BJ (cell line): ENCODE measurements around the gene BCAS3. TPM values are rescaled to one million over a fixed set of nuclear protein-coding genes. Genes with fewer than 3 reads are reported as not detected.

Experiments
- CTCF ChIA-PET: fragments of 350-600 bp; formaldehyde crosslinking; extraction: SDS; loops from one replicate; lab custom pipeline; 2021; ENCODE audit warnings: antibody characterized with exemption, inconsistent platforms; lab: Yijun Ruan, JAX
- POLR2A ChIA-PET: fragments of 300-600 bp; sonication (Branson Sonifier 250); formaldehyde crosslinking; extraction: SDS; loops from one replicate; lab custom pipeline; 2021; ENCODE audit warnings: antibody characterized with exemption; lab: Charles Lee
- DNase-seq: peaks from one replicate; pipeline ENCODE4 v3.0.0-alpha.2; 2011; ENCODE audit warnings: low read depth
- H3K27me3 ChIP-seq: 2 replicates; pipeline ENCODE4 v1.6.0; 2011; ENCODE audit warnings: low read length; ENCODE audit not compliant: control insufficient read depth, insufficient read depth
- H3K36me3 ChIP-seq: 2 replicates; pipeline ENCODE4 v1.5.1; 2011; ENCODE audit warnings: low read length; ENCODE audit not compliant: control insufficient read depth, insufficient read depth
- H3K4me3 ChIP-seq: 2 replicates; pipeline ENCODE4 v1.5.1; 2011; ENCODE audit warnings: low read depth, mild to moderate bottlenecking, control low read depth, low read length
- polyA plus RNA-seq: library from polyadenylated mRNA; depleted of rRNA; stranded (reverse); fragments of >200 nt; gene quantifications from 2 replicates; pipeline ENCODE4 v1.2.3, GENCODE V29; 2011
- TF ChIP-seq, protein P1 (sequence below): IDR thresholded peaks from 2 replicates; pipeline ENCODE4 v1.5.1; 2011; ENCODE audit warnings: low read depth, mild to moderate bottlenecking, control low read depth, inconsistent platforms, low read length, moderate library complexity; ENCODE audit not compliant: insufficient read depth

Gene BCAS3
- polyA plus RNA-seq, 1 experiment, result 19.5 TPM

DNA sequence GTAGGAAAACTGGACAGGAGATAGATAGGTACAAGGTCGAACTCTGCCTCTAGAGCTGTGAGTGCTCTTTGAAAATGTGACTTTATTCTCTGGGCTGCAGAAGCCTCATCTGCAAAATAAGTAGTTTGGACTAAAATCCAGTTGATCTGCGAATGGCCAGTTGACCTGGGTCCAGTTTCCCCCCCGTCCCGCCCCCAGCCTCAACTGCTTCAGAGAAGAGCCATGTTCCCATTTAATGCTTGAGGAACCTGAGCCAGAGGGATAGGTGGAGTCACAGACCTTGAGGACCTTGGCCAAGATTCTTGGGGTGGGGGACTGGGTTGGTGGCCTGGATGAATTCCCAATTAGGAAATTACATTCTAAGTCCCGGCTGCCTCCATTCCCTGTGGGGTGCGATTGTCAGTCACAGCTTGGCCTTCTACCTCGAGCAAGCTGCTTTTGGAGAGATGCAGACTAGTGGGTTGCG, 736.0 kb downstream of the BCAS3 start:
- DNase-seq, result no peak
- peaks cover under 1% of the 10 kb centered on the region for H3K36me3 ChIP-seq
- ChIA-PET POLR2A (no interaction called here), CTCF (interaction anchor here (0.6 to 14.0 kb wide), 16 partner anchors 12 to 442 kb away, joined by 3 to 206 read pairs (median 12); no protein-coding TSS in a partner anchor)
- no peak overlapping the region for H3K4me3 ChIP-seq
- TF ChIP-seq, protein P1, sequence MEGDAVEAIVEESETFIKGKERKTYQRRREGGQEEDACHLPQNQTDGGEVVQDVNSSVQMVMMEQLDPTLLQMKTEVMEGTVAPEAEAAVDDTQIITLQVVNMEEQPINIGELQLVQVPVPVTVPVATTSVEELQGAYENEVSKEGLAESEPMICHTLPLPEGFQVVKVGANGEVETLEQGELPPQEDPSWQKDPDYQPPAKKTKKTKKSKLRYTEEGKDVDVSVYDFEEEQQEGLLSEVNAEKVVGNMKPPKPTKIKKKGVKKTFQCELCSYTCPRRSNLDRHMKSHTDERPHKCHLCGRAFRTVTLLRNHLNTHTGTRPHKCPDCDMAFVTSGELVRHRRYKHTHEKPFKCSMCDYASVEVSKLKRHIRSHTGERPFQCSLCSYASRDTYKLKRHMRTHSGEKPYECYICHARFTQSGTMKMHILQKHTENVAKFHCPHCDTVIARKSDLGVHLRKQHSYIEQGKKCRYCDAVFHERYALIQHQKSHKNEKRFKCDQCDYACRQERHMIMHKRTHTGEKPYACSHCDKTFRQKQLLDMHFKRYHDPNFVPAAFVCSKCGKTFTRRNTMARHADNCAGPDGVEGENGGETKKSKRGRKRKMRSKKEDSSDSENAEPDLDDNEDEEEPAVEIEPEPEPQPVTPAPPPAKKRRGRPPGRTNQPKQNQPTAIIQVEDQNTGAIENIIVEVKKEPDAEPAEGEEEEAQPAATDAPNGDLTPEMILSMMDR, result no peak
- H3K27me3 ChIP-seq, result no peaks in the 10 kb centered on the region

DNA sequence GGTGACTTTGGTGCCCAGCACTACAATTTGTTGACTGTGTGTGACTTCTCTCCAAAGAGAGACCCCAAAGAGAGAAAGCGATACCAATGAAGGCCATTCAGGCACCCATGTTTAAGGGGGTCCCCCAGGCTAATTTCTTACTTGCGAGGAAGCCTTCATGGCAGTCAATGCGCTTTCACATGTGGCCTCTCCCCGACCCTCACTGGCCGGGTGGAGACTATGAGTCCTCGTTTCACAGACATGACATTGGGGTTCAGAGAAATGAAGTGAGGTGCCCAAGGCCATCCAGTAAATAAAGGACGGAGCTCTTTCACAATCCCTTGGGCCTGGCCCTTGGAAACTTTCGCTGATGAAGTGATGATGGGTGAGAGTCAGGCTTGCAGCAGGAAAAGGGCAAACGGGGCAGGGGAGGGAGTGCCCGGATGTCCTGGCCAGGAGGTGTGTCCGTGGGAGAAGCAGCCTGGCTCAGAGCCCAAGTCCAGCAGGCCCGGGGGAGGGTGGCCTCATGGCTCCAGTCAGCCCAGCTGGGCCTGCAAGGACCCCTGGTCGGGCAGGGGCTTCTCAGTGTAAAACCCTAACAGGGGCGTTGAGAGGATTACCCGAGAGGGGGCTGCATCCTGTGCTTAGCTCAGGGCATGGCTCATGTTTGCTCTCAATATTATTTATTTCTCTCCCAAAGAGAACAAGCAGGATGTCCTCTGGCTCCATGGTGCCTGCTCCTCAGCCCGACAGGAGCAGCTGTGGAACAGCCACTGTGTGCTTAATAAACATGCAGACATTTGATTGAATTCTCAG, 736.7 kb downstream of the BCAS3 start:
- TF ChIP-seq, protein P1, result no peak
- POLR2A ChIA-PET, result no interaction called here
- Histone ChIP-seq H3K36me3 (no peaks in the 10 kb centered on the region; the same call in 1 of the 2 replicates), H3K27me3 (no peaks in the 10 kb centered on the region), H3K4me3 (no peak overlapping the region)
- CTCF ChIA-PET, result interaction anchor here (0.6 to 14.0 kb wide), 13 partner anchors 12 to 651 kb away, joined by 3 to 206 read pairs (median 4); no protein-coding TSS in a partner anchor
- no peak for DNase-seq

DNA sequence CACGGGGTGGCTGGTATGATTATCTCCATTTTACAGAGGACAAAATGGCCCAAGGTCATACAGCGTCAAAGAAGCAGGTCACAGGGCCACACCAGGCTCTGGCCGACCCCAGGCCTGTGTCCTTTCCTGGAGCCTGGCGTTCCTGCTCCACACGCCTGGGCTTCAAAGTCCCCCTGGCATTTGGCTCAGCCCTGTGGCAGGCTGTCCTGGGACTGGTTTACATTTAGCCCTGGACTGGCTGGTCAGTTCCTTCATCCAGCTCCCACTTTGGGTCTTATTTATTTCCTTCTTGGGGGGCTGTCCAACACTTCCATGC, 737.2 kb downstream of the BCAS3 start:
- TF ChIP-seq, protein P1, result no peak
- no peak overlapping the region for H3K4me3 ChIP-seq
- H3K27me3 ChIP-seq, result peaks cover 2% of the 10 kb centered on the region; the same call in 1 of the 2 replicates
- no peak for DNase-seq
- CTCF ChIA-PET, result interaction anchor here (0.7 to 14.0 kb wide), 11 partner anchors 11 to 651 kb away, joined by 3 to 206 read pairs (median 6); no protein-coding TSS in a partner anchor
- POLR2A ChIA-PET, result no interaction called here
- no peaks in the 10 kb centered on the region; the same call in 1 of the 2 replicates for H3K36me3 ChIP-seq

DNA sequence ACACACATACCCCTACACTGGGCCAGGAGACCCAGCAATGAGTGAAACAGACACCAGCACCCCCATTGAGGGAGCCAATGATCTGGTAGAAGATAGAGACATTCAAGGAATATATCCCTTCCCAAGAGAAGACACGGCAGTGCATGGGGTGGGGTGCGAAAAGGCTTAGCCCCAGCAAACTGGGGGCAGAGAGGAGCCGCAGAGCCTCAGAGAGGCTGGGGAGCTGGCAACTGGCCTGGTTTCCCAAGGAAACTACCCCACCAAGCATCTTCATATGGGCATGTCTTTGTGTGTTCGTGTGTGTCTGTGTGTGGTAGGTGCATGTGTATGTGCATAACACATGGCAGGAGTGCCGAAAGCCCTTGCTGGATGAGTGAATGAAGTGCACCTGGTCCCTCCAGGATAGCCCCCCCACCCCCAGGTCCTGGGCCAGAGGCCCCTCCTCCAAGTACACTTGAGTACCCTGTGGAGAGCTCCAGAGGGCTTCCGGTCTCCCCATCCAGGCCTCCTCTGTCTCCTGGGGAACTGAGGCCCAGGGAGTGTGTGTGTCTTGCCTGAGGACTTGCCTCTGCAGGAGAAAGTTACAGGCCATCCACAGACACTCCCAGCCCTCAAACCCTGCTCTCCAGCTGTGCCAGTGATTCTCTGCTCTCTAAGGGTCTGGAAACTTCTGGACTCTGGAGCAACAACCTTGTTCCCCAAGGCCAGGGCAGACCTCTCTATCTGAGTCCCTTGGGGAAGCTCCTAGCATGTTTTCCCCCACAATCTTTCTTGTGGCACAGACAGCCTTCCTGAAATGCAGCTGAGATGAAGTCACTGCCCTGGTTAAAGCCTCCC, 737.9 kb downstream of the BCAS3 start:
- POLR2A ChIA-PET, result no interaction called here
- Histone ChIP-seq H3K4me3 (no peak overlapping the region), H3K36me3 (no peaks in the 10 kb centered on the region; the same call in 1 of the 2 replicates), H3K27me3 (peaks cover 2% of the 10 kb centered on the region; the same call in 1 of the 2 replicates)
- no peak for DNase-seq
- CTCF ChIA-PET, result interaction anchor here (0.6 to 14.0 kb wide), 15 partner anchors 19 to 651 kb away, joined by 3 to 206 read pairs (median 4); no protein-coding TSS in a partner anchor
- TF ChIP-seq, protein P1, result no peak
